Measurements from ENCODE around the gene MAP7.
"Not testable (repeated sequence)": the region's sequence is repeated elsewhere in the genome, so short reads cannot be mapped to it uniquely, and the experiment has no call there.

MAP7 gene

GRCh38 chr6:136501514-136501913 lies 48.7 kb downstream of the MAP7 start:
- no peak for DNase-seq

GRCh38 chr6:136501096-136501495 lies 49.1 kb downstream of the MAP7 start:
- DNase-seq: no peak

- no peak for DNase-seq
These were observed 49.8 kb downstream of the MAP7 start for GRCh38 chr6:136500414-136500813.

- DNase-seq: no peak
These were observed 50.9 kb downstream of the MAP7 start for GRCh38 chr6:136499370-136499769.

- DNase-seq: not testable (repeated sequence)
These were observed 53.8 kb downstream of the MAP7 start for GRCh38 chr6:136496449-136496848.

GRCh38 chr6:136494710-136495109 lies 55.5 kb downstream of the MAP7 start:
- no peak for DNase-seq

- DNase-seq: no peak
These were observed 56.2 kb downstream of the MAP7 start for GRCh38 chr6:136494059-136494458.

GRCh38 chr6:136492409-136492808 lies 57.8 kb downstream of the MAP7 start:
- DNase-seq: no peak

- DNase-seq: no peak
These were observed 58.5 kb downstream of the MAP7 start for GRCh38 chr6:136491754-136492153.

- DNase-seq: no peak
These were observed 59.0 kb downstream of the MAP7 start for GRCh38 chr6:136491251-136491650.

GRCh38 chr6:136489689-136490033 lies 60.6 kb downstream of the MAP7 start:
- DNase-seq: not testable (repeated sequence)

GRCh38 chr6:136487759-136488425 lies 62.3 kb downstream of the MAP7 start:
- DNase-seq: no peak

GRCh38 chr6:136486357-136486756 lies 63.9 kb downstream of the MAP7 start:
- DNase-seq: no peak

- no peak for DNase-seq
These were observed 66.3 kb downstream of the MAP7 start for GRCh38 chr6:136483906-136484305.

- not testable (repeated sequence) for DNase-seq
These were observed 67.2 kb downstream of the MAP7 start for GRCh38 chr6:136483005-136483404.

- DNase-seq: no peak
These were observed 72.7 kb downstream of the MAP7 start for GRCh38 chr6:136477548-136477947.

- no peak for DNase-seq
These were observed 74.5 kb downstream of the MAP7 start for GRCh38 chr6:136475686-136476085.

GRCh38 chr6:136474241-136474640 lies 76.0 kb downstream of the MAP7 start:
- no peak for DNase-seq

- DNase-seq: no peak
These were observed 78.3 kb downstream of the MAP7 start for GRCh38 chr6:136471922-136472321.

GRCh38 chr6:136471372-136471771 lies 78.8 kb downstream of the MAP7 start:
- DNase-seq: no peak

GRCh38 chr6:136470044-136470443 lies 80.2 kb downstream of the MAP7 start:
- no peak for DNase-seq

GRCh38 chr6:136469154-136469553 lies 81.1 kb downstream of the MAP7 start:
- no peak for DNase-seq

- DNase-seq: no peak
These were observed 81.5 kb downstream of the MAP7 start for GRCh38 chr6:136468711-136469110.

GRCh38 chr6:136467186-136467585 lies 83.0 kb downstream of the MAP7 start:
- DNase-seq: no peak

GRCh38 chr6:136466777-136467176 lies 83.4 kb downstream of the MAP7 start:
- DNase-seq: no peak
